Measurements from ENCODE around the gene MIDN.
A peak's percentile ranks its signal among the peaks of the same experiment; 100 is the strongest.

MIDN gene

DNA sequence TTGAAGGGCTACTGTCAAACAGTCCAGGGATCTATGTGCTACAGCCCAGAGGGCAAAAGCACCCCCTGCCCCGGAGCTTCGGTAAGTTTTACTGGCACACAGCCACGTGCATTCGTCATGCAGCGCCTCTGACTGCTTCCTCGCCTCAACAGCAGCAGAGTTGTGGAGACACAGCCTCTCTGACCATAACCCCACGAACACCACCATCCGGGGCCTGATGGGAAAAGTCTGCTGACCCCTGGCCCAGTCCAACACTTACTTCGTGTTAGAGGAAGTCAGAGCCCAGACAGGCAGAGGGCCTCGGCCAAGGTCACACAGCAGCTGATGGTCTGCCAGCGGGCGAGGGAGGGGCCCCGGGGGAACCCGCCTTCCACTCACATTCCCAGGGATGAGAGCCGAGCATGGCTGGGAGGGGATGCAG is 15.7 kb upstream of the MIDN start:
- CTCF ChIA-PET = interaction anchor here (1.0 to 1.5 kb wide), 3 partner anchors 12 to 34 kb away, joined by 4 to 5 read pairs (median 4); no protein-coding TSS in a partner anchor
- POLR2A ChIA-PET = interaction anchor here (0.9 kb wide), 1 partner anchor 33 kb away, joined by 3 read pairs; no protein-coding TSS in a partner anchor
- TF ChIP-seq, protein P1, sequence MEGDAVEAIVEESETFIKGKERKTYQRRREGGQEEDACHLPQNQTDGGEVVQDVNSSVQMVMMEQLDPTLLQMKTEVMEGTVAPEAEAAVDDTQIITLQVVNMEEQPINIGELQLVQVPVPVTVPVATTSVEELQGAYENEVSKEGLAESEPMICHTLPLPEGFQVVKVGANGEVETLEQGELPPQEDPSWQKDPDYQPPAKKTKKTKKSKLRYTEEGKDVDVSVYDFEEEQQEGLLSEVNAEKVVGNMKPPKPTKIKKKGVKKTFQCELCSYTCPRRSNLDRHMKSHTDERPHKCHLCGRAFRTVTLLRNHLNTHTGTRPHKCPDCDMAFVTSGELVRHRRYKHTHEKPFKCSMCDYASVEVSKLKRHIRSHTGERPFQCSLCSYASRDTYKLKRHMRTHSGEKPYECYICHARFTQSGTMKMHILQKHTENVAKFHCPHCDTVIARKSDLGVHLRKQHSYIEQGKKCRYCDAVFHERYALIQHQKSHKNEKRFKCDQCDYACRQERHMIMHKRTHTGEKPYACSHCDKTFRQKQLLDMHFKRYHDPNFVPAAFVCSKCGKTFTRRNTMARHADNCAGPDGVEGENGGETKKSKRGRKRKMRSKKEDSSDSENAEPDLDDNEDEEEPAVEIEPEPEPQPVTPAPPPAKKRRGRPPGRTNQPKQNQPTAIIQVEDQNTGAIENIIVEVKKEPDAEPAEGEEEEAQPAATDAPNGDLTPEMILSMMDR (IDR thresholded peaks at IDR 0.05; ENCODE audit: insufficient read depth, low read length, missing control alignments) = no peak
- no peak for DNase-seq (ENCODE audit: low read depth, low spot score)
- no peak overlapping the region for H3K4me3 ChIP-seq (ENCODE audit: low read depth, low read length)

DNA sequence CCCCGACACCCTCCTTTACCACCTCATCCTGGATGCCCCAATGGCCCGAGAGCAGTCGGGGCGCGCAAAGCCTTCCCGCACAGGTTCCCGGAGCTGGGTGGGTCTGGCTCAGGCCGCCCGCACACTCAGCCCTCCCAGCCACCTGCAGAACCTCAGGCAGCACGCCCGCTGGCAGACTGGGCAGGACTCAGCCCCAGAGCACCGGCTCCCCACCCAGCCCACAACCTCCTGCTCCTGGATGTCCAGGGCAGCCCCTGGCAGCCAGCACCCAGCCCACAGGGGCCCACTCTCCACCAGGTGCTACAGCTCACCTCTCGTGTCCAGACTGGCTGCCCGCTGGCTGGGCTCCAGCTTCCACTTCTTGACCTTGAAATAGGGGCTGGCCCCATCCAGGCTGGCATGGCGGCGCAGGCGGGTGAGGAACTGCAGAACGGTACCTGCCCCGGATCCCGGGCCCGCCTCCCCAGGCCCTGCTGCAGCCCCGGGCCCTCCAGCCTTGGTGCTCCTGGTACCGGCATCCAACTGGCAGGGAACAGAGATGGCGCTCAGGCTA is 15.2 kb upstream of the MIDN start:
- no peak for DNase-seq (ENCODE audit: low read depth, low spot score)
- CTCF ChIA-PET = interaction anchor here (1.5 kb wide), 2 partner anchors 11 to 12 kb away, joined by 4 to 5 read pairs; no protein-coding TSS in a partner anchor
- TF ChIP-seq, protein P1 (IDR thresholded peaks at IDR 0.05; ENCODE audit: insufficient read depth, low read length, missing control alignments) = no peak
- H3K4me3 ChIP-seq (ENCODE audit: low read depth, low read length) = no peak overlapping the region
- POLR2A ChIA-PET = no interaction called here

DNA sequence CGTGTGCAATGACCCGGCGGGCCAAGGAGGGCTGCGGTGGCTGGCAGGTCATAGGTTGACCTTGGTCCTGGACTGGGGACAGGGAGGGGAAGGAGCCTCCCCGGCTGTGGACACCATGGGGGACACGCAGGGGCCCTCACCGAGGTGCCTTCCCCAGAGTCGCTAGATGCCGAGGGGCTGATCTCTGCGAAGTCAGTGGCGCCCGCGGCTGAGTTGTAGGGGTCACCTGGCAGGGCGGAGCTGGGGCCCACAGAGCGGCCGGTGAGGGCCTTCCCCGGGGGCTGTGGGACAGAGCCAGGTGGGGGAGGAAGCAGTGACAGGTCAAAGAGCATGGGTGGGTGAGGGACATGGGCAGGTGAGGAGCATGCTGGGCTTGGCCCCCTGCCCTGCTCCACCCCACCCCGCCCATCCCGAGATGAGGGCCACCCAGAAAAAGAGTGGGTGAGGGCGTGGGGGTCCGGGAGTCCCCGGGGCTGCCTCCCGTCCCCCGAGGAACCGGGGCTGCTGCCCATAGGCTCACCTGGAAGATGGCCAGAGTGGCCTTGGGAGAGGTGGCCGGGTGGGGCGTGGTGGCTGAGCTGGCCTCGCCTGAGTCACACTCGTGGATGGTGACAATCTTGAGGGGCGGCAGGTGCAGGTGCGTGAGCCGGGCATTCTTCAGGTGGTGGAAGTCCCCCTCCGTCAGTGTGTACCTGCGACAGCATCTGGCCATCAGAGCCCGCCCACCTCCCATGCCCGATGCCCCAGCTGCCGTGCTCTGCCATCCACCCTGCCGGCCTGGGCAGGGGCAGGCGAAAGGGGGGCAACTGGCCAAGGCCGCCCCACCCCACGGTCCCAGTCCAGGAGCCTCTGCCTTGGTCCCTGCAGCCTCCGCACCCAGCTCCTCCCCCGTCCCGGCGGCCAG is 14.1 kb upstream of the MIDN start:
- DNase-seq (ENCODE audit: low read depth, low spot score) = no peak
- no peak overlapping the region for H3K4me3 ChIP-seq (ENCODE audit: low read depth, low read length)
- TF ChIP-seq, protein P1 (IDR thresholded peaks at IDR 0.05; ENCODE audit: insufficient read depth, low read length, missing control alignments) = no peak
- POLR2A ChIA-PET = no interaction called here
- CTCF ChIA-PET = no interaction called here

DNA sequence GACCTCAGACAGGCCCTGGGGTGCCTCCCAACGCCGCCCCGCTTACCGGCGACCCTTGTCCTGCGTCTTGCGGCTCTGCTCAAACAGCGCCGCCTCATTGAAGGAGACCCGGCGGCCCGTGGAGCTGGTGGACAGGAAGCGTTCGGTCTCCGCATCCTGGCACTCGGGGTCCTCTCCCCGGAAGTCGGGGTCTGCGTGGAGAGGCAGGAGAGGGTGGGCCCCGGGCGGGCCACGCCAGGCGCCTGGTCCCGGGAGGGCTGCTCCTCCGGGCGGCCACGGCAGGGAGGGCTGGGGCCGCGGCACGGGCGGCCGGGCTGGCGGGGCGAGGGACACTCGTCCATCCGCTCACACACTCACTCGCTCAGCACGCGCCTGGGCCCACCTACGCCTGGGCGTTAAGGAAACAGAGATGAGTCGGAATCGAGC is 13.4 kb upstream of the MIDN start:
- no peak overlapping the region for H3K4me3 ChIP-seq (ENCODE audit: low read depth, low read length)
- ChIA-PET CTCF (interaction anchor here (1.2 kb wide), 1 partner anchor 10 kb away, joined by 7 read pairs; no protein-coding TSS in a partner anchor), POLR2A (interaction anchor here (2.1 kb wide), 1 partner anchor 34 kb away, joined by 6 read pairs; the partner anchor contains the start of gene CIRBP)
- TF ChIP-seq, protein P1 (IDR thresholded peaks at IDR 0.05; ENCODE audit: insufficient read depth, low read length, missing control alignments) = no peak
- no peak for DNase-seq (ENCODE audit: low read depth, low spot score)

DNA sequence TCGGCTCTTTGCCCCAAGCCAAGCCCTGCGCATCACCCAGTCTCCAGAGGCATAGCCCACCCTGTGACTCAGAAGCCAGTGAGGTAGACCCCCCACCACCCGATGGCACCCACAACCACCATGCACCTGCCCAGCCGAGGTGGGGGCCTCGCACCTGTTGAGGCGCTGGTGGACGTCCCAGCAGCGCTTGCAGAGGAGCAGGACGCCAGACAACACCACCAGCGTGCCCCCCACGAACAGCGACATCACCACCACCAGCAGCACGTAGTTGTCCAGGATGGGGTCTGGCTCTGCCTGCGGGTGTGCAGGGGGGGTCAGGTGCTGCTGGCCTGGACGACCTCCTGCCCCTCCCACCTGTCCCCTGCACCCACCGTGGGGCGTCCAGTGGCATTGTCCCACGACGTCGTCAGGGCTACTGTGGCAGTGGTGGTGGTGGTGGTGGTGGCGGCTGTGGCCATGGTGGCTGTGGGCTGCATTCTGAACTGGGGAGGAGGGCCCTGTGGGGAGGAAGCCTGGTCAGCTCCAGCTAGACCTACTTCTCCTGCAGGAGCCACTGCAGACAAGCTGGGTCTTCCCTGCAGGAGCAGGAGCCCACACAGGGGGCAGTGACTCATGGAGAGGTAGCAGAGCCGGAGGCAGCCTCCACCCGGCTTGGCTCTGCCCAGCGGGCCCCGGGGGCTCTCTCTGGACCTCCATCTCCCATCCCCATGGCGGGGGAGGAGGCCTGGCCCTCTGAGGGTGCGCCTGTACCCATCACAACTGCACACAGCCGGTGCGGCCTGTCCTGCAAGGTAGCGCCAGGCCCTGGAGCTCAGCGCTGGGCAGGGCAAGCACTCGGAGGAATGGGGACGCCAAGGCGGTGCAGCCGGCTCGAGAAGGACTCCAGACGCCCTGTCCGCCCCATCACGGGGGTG is 12.5 kb upstream of the MIDN start:
- POLR2A ChIA-PET = interaction anchor here (0.5 to 2.1 kb wide), 3 partner anchors 17 to 188 kb away, joined by 3 to 6 read pairs (median 4); partner anchors contain the start of gene CIRBP
- TF ChIP-seq, protein P1 (IDR thresholded peaks at IDR 0.05; ENCODE audit: insufficient read depth, low read length, missing control alignments) = no peak
- DNase-seq (ENCODE audit: low read depth, low spot score) = no peak
- CTCF ChIA-PET = interaction anchor here (0.9 to 1.6 kb wide), 4 partner anchors 9 to 123 kb away, joined by 5 to 7 read pairs (median 6); no protein-coding TSS in a partner anchor
- H3K4me3 ChIP-seq (ENCODE audit: low read depth, low read length) = peak overlapping the region; percentile 74
